ENCODE measurements around the gene PFKP.

GRCh38 chr10:3051692-3052091, 15.7 kb upstream of the PFKP start:
- TF ChIP-seq EZH2 (IDR thresholded peaks at IDR 0.05; ENCODE audit: insufficient read depth, low read length) = no peak
- TF ChIP-seq CTCF (IDR thresholded peaks at IDR 0.05; ENCODE audit: insufficient read depth, low read depth, low read length) = no peak

Measured in astrocyte (in vitro differentiated cells and primary cell).